Activated CD4-positive, alpha-beta T cell treated with anti-CD3 and anti-CD28 coated beads for 36 hours (primary cell): ENCODE data around the gene ATP8B2. TPM values are rescaled to one million over a fixed set of nuclear protein-coding genes. Genes with fewer than 3 reads are reported as not detected.

Experiments
- ATAC-seq: fragments of 200-7000 bp; cut with Tn5 transposase; one replicate; pipeline ENCODE4 v1.10.0; 2021; ENCODE audit warnings: mild to moderate bottlenecking, moderate library complexity
- CTCF ChIA-PET: fragments of 350-600 bp; sonication (Branson Sonifier 250); formaldehyde crosslinking; loops from one replicate; lab custom pipeline; 2021; ENCODE audit warnings: antibody characterized with exemption; lab: Charles Lee
- POLR2A ChIA-PET: fragments of 350-600 bp; sonication (Branson Sonifier 250); formaldehyde crosslinking; loops from one replicate; lab custom pipeline; 2021; ENCODE audit warnings: antibody characterized with exemption, inconsistent platforms; lab: Charles Lee
- DNase-seq: peaks from one replicate; pipeline ENCODE4 v3.0.0-alpha.2; 2020
- H3K27ac Mint-ChIP-seq: one replicate; pipeline ENCODE4 v1.8.0; 2021; ENCODE audit warnings: mixed read lengths
- H3K27me3 Mint-ChIP-seq: one replicate; pipeline ENCODE4 v1.8.0; 2021; ENCODE audit warnings: mixed read lengths
- H3K36me3 Mint-ChIP-seq: one replicate; pipeline ENCODE4 v1.8.0; 2021; ENCODE audit warnings: low read depth, mixed read lengths
- H3K4me1 Mint-ChIP-seq: one replicate; pipeline ENCODE4 v1.8.0; 2021; ENCODE audit warnings: mixed read lengths
- H3K4me3 Mint-ChIP-seq: one replicate; pipeline ENCODE4 v1.8.0; 2021; ENCODE audit warnings: mild to moderate bottlenecking, moderate library complexity, mixed read lengths
- H3K9me3 Mint-ChIP-seq: one replicate; pipeline ENCODE4 v1.8.0; 2021; ENCODE audit warnings: low read depth, mixed read lengths
- intact Hi-C, 2 experiments: fragments of 100-400 bp; cut with DNase I in 1 of 2; cut with micrococcal nuclease in 1 of 2; formaldehyde crosslinking; loops; one replicate each; pipeline versions ENCODE4 v1.14.2 to v1.15.1; 2022 to 2024; cut with DNase I, micrococcal nuclease
- total RNA-seq, 2 experiments: library from RNA; stranded (reverse); gene quantifications; one replicate each; pipeline ENCODE4 v1.2.3, GENCODE V29; 2021

Gene ATP8B2
- total RNA-seq, 2 experiments from 2014 or later, result 48.2 TPM

GRCh38 chr1:154400381-154400801 lies 75.1 kb downstream of the ATP8B2 start:
- H3K27ac Mint-ChIP-seq, result no peak overlapping the region
- POLR2A ChIA-PET, result interaction anchor here (0.8 to 1.1 kb wide), 2 partner anchors 10 to 25 kb away, joined by 3 to 5 read pairs; no protein-coding TSS in a partner anchor
- H3K27me3 Mint-ChIP-seq, result no peaks in the 10 kb centered on the region
- no peak for DNase-seq
- no peaks in the 10 kb centered on the region for H3K9me3 Mint-ChIP-seq
- intact Hi-C loops, result loop anchor here in 1 of 2 experiments (5.0 kb wide), 1 partner anchor 48 kb away; no protein-coding TSS in a partner anchor
- peaks cover 51% of the 10 kb centered on the region for H3K4me1 Mint-ChIP-seq
- H3K4me3 Mint-ChIP-seq, result no peak overlapping the region
- CTCF ChIA-PET, result interaction anchor here (0.6 to 1.2 kb wide), 8 partner anchors 9 to 74 kb away, joined by 3 to 7 read pairs (median 3); partner anchors contain the start of gene ATP8B2
- no peak for ATAC-seq
- H3K36me3 Mint-ChIP-seq, result no peaks in the 10 kb centered on the region

Other genes with a start within 250 kb of the ATP8B2 start
- gene NUP210L, start 170.5 kb upstream of the ATP8B2 start, total RNA-seq, result under 1 TPM; 0.04 to 0.05 TPM
- gene TPM3, start 133.4 kb upstream of the ATP8B2 start, total RNA-seq, result 100 to 1,000 TPM; 682 to 842 TPM
- not detected for gene CFAP141, start 119.2 kb upstream of the ATP8B2 start, total RNA-seq
- gene UBAP2L, start 104.6 kb upstream of the ATP8B2 start, total RNA-seq, result 100 to 1,000 TPM; 205 to 255 TPM
- 100 to 1,000 TPM; 177 to 225 TPM for gene HAX1, start 52.9 kb upstream of the ATP8B2 start, total RNA-seq
- not detected for gene AQP10, start 4.4 kb upstream of the ATP8B2 start, total RNA-seq
- gene IL6R, start 79.8 kb downstream of the ATP8B2 start, total RNA-seq, result 10 to 100 TPM; 13.1 to 14.0 TPM
- not detected for gene TDRD10, start 176.7 kb downstream of the ATP8B2 start, total RNA-seq
- under 1 TPM in 1 of 2 experiments, not detected in 1; 0.04 TPM for gene SHE, start 176.9 kb downstream of the ATP8B2 start, total RNA-seq
- 100 to 1,000 TPM in 1 of 2 experiments, 10 to 100 TPM in 1; 89.3 to 101 TPM for gene UBE2Q1, start 233.1 kb downstream of the ATP8B2 start, total RNA-seq
- under 1 TPM in 1 of 2 experiments, not detected in 1; 0.07 TPM for gene CHRNB2, start 242.3 kb downstream of the ATP8B2 start, total RNA-seq